GM23338 (cell line): ENCODE measurements around the gene PDZD8. TPM values are rescaled to one million over a fixed set of nuclear protein-coding genes. Genes with fewer than 3 reads are reported as not detected.
A peak's percentile ranks its signal among the peaks of the same experiment; 100 is the strongest.

ENCODE experiments used
- ATAC-seq: fragments of 200-7000 bp; cut with Tn5 transposase; 3 replicates; pipeline ENCODE4 v1.9.1; 2020
- DNase-seq: peaks from one replicate; pipeline ENCODE4 v3.0.0-alpha.2; 2015; ENCODE audit warnings: low spot score
- H2AFZ ChIP-seq: fragments of 200-600 bp; sonication (generic); 2 replicates; pipeline ENCODE4 v1.8.0; 2016; ENCODE audit warnings: antibody characterized with exemption, mild to moderate bottlenecking, moderate library complexity
- H3F3A ChIP-seq: fragments of 200-600 bp; sonication (generic); replicated peaks from 2 replicates; pipeline ENCODE4 v1.8.0; 2017; ENCODE audit warnings: antibody characterized with exemption, mixed run types, low read depth
- H3K27ac ChIP-seq: fragments of 200-600 bp; sonication (generic); 2 replicates; pipeline ENCODE4 v1.6.1; 2016; ENCODE audit warnings: low read depth
- H3K27me3 ChIP-seq: fragments of 200-600 bp; sonication (generic); 2 replicates; pipeline ENCODE4 v1.8.0; 2016; ENCODE audit warnings: mild to moderate bottlenecking, mixed run types, moderate library complexity; ENCODE audit not compliant: insufficient read depth
- H3K36me3 ChIP-seq: fragments of 200-600 bp; sonication (generic); 2 replicates; pipeline ENCODE4 v1.8.0; 2016; ENCODE audit warnings: mild to moderate bottlenecking; ENCODE audit not compliant: insufficient read depth
- H3K4me1 ChIP-seq: fragments of 200-600 bp; sonication (generic); 2 replicates; pipeline ENCODE4 v1.8.0; 2016; ENCODE audit warnings: mild to moderate bottlenecking, moderate library complexity; ENCODE audit not compliant: insufficient read depth
- H3K4me2 ChIP-seq: fragments of 200-600 bp; sonication (generic); 2 replicates; pipeline ENCODE4 v1.7.1; 2017; ENCODE audit warnings: mixed run types
- H3K4me3 ChIP-seq: fragments of 200-600 bp; sonication (generic); 2 replicates; pipeline ENCODE4 v1.6.1; 2016; ENCODE audit warnings: mixed run types
- H3K79me2 ChIP-seq: fragments of 200-600 bp; sonication (generic); replicated peaks from 2 replicates; pipeline ENCODE4 v1.8.0; 2017; ENCODE audit warnings: mild to moderate bottlenecking; ENCODE audit not compliant: insufficient read depth
- H3K9me2 ChIP-seq: fragments of 200-600 bp; sonication (generic); 2 replicates; pipeline ENCODE4 v1.8.0; 2017; ENCODE audit not compliant: insufficient read depth
- H4K20me1 ChIP-seq: fragments of 200-600 bp; sonication (generic); replicated peaks from 2 replicates; pipeline ENCODE4 v1.8.0; 2017; ENCODE audit warnings: mild to moderate bottlenecking; ENCODE audit not compliant: insufficient read depth
- H3K27ac Mint-ChIP-seq: 2 replicates; pipeline ENCODE4 v1.8.0; 2020; ENCODE audit warnings: inconsistent platforms, mild to moderate bottlenecking, moderate library complexity, mixed read lengths
- H3K27me3 Mint-ChIP-seq: 3 replicates; pipeline ENCODE4 v1.8.0; 2022; ENCODE audit warnings: low read depth, mild to moderate bottlenecking, moderate library complexity, mixed read lengths, inconsistent platforms; ENCODE audit not compliant: insufficient read depth, poor library complexity
- H3K36me3 Mint-ChIP-seq: 3 replicates; pipeline ENCODE4 v1.8.0; 2021; ENCODE audit warnings: low read depth, mild to moderate bottlenecking, inconsistent platforms, moderate library complexity, mixed read lengths
- H3K4me1 Mint-ChIP-seq: 3 replicates; pipeline ENCODE4 v1.8.0; 2020; ENCODE audit warnings: mild to moderate bottlenecking, inconsistent platforms, mixed read lengths
- H3K4me3 Mint-ChIP-seq: 3 replicates; pipeline ENCODE4 v1.8.0; 2021; ENCODE audit warnings: moderate library complexity, mild to moderate bottlenecking, inconsistent platforms, mixed read lengths
- H3K9me3 Mint-ChIP-seq: 3 replicates; pipeline ENCODE4 v1.8.0; 2020; ENCODE audit warnings: moderate library complexity, mild to moderate bottlenecking, inconsistent platforms, mixed read lengths
- CREB1 ChIP-seq: fragments of 250-450 bp; sonication (Bioruptor Pico); IDR thresholded peaks from 2 replicates; pipeline ENCODE4 v1.5.0; 2020; ENCODE audit warnings: low read depth, mild to moderate bottlenecking, moderate library complexity
- EZH2 ChIP-seq: fragments of 200-600 bp; sonication (generic); IDR thresholded peaks from one replicate; pipeline ENCODE4 v1.8.0; 2017; ENCODE audit warnings: antibody characterized with exemption, mild to moderate bottlenecking, low read depth; ENCODE audit not compliant: unreplicated experiment
- EZH2phosphoT487 ChIP-seq: fragments of 200-600 bp; sonication (generic); IDR thresholded peaks from one replicate; pipeline ENCODE4 v1.8.1; 2018; ENCODE audit warnings: antibody characterized with exemption; ENCODE audit not compliant: unreplicated experiment
- JUNB ChIP-seq: IDR thresholded peaks from one replicate; pipeline ENCODE4 v1.6.1; 2016; ENCODE audit warnings: antibody characterized with exemption; ENCODE audit not compliant: unreplicated experiment
- NANOG ChIP-seq: IDR thresholded peaks from 2 replicates; pipeline ENCODE4 v1.6.1; 2016; ENCODE audit warnings: antibody characterized with exemption, borderline replicate concordance
- STAT1 ChIP-seq: IDR thresholded peaks from one replicate; pipeline ENCODE4 v1.6.1; 2016; ENCODE audit warnings: antibody characterized with exemption; ENCODE audit not compliant: unreplicated experiment
- ZNF114 ChIP-seq: fragments of 250-450 bp; sonication (Bioruptor Pico); IDR thresholded peaks from 2 replicates; pipeline ENCODE4 v1.5.0; 2020; ENCODE audit warnings: mild to moderate bottlenecking, moderate library complexity
- ZNF331 ChIP-seq: fragments of 250-450 bp; sonication (Bioruptor Pico); IDR thresholded peaks from 2 replicates; pipeline ENCODE4 v1.5.0; 2020; ENCODE audit warnings: low read depth, mild to moderate bottlenecking, moderate library complexity
- ZNF462 ChIP-seq: fragments of 250-450 bp; sonication (Bioruptor Pico); IDR thresholded peaks from 2 replicates; pipeline ENCODE4 v1.5.0; 2020; ENCODE audit warnings: mild to moderate bottlenecking, moderate library complexity
- polyA plus RNA-seq: library from polyadenylated mRNA; unstranded; fragments of >200 nt; fragmentation: Nextera tagmentation; extraction: Ambion mirVana; gene quantifications from 2 replicates; pipeline ENCODE4 v1.2.1, GENCODE V29; 2016
- total RNA-seq: library from RNA; depleted of rRNA; stranded (reverse); fragments of >200 nt; shearing (Covaris generic); gene quantifications from 2 replicates; pipeline ENCODE4 v1.2.3, GENCODE V29; 2014
- TF ChIP-seq, protein P1 (sequence below): IDR thresholded peaks from 2 replicates; pipeline ENCODE4 v1.6.1; 2016; ENCODE audit warnings: antibody characterized with exemption

PDZD8 gene
- total and polyA plus RNA-seq, 2 experiments from 2014 or later: 11.4 to 28.6 TPM

DNA sequence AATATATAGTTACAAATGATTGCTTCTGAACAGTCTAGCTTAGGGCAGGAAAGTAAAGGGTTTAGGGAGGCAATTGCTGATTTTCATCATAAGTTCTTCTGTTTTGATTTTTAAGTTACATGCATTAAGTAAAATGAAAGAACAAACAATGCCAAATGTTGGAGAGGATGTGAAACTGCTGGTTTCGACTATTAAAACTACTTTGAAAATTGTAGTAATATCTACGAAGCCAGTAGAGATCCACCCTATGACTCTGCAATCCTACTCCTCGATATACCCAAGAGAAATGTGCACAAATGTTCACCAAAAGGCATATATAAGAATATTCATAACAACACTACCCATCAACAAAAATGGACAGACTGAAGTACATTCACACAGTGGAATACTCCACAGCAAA lies 24.3 kb downstream of the PDZD8 start (continued):
- no peak for TF ChIP-seq ZNF462

DNA sequence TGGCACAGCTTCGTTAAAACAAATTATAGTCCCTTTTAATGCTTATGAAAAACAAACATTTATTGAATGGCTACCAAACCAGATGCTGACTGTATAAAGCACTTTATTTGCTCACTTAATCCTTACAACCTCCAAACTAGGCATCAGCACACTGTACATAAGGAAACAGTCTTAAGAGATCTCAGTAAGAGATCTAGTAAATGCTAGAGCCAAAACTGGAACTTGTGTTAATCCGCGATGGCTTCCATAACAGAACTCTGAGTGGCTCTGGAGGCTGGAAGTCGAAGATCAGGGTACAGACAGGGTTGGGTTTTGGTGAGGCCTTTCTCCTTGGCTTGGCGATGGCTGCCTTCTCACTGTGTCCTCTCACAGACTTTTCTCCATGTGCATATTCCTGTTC lies 27.0 kb downstream of the PDZD8 start:
- Mint-ChIP-seq H3K4me1 (peaks cover 65% of the 10 kb centered on the region), H3K27me3 (peaks cover 4% of the 10 kb centered on the region), H3K9me3 (no peaks in the 10 kb centered on the region), H3K27ac (peak overlapping the region; percentile 99), H3K4me3 (no peak overlapping the region), H3K36me3 (peaks cover 4% of the 10 kb centered on the region; the same call in 2 of the 3 replicates)
- H3K9me2 ChIP-seq: 0 out of 2 replicates have a peak, but pooled peaks cover 4% of the 10 kb centered on the region
- DNase-seq: no peak
- peaks cover 78% of the 10 kb centered on the region for H3K79me2 ChIP-seq
- peaks cover 59% of the 10 kb centered on the region for H3K4me1 ChIP-seq
- no peaks in the 10 kb centered on the region for H3K27me3 ChIP-seq
- no peak overlapping the region for H2AFZ ChIP-seq
- peaks cover 15% of the 10 kb centered on the region; the same call in 1 of the 2 replicates for H3F3A ChIP-seq
- ATAC-seq: no peak
- no peak overlapping the region for H3K4me3 ChIP-seq
- H3K27ac ChIP-seq: peak overlapping the region; percentile 98
- H4K20me1 ChIP-seq: no peaks in the 10 kb centered on the region
- no peaks in the 10 kb centered on the region for H3K36me3 ChIP-seq
- 0 out of 2 replicates have a peak overlapping the region, but pooled peaks have one; percentile 16 for H3K4me2 ChIP-seq
- TF ChIP-seq, protein P1, sequence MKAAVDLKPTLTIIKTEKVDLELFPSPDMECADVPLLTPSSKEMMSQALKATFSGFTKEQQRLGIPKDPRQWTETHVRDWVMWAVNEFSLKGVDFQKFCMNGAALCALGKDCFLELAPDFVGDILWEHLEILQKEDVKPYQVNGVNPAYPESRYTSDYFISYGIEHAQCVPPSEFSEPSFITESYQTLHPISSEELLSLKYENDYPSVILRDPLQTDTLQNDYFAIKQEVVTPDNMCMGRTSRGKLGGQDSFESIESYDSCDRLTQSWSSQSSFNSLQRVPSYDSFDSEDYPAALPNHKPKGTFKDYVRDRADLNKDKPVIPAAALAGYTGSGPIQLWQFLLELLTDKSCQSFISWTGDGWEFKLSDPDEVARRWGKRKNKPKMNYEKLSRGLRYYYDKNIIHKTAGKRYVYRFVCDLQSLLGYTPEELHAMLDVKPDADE: no peak
- TF ChIP-seq ZNF331 (CRISPR knock-in tag) (no peak), EZH2 (no peak), NANOG (no peak), EZH2phosphoT487 (no peak), CREB1 (CRISPR knock-in tag) (no peak), JUNB (no peak), STAT1 (no peak), ZNF114 (no peak), ZNF462 (no peak)
